A549 treated with Mapracorat at 1 μM for 4 hours (cell line): ENCODE results near the gene SLC25A29. TPM values are rescaled to one million over a fixed set of nuclear protein-coding genes. Genes with fewer than 3 reads are reported as not detected.

Source experiments
- total RNA-seq: library from RNA; stranded (reverse); fragments of 200-300 nt; extraction: Qiagen RNA extraction; gene quantifications from 5 replicates; pipeline ENCODE4 v1.2.3, GENCODE V29; 2022

SLC25A29 gene, protein sequence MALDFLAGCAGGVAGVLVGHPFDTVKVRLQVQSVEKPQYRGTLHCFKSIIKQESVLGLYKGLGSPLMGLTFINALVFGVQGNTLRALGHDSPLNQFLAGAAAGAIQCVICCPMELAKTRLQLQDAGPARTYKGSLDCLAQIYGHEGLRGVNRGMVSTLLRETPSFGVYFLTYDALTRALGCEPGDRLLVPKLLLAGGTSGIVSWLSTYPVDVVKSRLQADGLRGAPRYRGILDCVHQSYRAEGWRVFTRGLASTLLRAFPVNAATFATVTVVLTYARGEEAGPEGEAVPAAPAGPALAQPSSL
- total RNA-seq = 7.0 to 11.9 TPM (median 10.5 TPM) in 5 replicates

DNA sequence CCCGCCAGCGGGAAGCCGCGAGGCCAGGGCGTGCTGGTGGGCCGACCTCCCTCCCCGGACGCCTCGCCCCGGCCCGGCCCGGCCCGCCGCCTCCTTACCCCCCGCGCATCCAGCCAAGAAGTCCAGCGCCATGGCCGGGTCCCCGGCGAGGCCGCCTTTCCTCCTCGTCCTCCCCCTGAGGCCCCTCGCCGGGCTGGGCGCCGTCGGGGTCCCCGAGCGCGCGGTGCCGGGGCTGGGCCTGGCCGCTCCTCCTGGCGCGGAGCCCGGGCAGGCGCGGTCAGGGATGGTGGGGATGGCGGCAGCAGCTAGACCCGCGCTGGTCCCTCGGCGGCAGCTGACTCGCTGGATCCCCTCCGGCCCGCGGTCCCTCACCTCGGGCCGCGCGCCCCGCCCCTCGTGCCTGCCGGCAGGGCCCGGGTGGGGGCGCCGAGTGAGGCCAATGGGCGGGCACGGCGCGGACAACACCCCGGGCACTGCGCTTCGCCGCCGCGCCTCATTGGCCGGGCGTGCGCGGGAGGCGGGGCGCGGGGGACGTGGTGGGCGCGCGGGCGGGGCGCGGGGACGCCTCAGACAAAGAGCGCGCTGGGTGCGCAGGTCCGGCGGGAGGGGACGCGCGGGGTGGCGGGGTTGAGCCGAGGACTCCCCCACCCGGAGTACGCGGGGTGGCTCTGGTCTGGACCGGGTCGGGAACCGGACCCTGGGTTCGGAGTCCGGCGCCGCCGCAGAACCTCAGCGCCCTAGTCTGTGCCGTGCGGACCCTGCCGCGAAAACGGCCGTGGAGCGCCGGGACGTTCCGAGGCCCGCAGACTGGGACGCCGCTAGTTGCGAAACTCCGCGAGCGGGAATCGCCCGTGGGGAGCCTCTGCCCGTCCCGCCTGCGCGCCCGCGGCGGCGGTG lies at the start of gene SLC25A29:
SLC25A29 (minus strand) TSS at position 344 of the 897 bp plus-strand sequence; CDS start at position 132, 212 bp downstream.

DNA sequence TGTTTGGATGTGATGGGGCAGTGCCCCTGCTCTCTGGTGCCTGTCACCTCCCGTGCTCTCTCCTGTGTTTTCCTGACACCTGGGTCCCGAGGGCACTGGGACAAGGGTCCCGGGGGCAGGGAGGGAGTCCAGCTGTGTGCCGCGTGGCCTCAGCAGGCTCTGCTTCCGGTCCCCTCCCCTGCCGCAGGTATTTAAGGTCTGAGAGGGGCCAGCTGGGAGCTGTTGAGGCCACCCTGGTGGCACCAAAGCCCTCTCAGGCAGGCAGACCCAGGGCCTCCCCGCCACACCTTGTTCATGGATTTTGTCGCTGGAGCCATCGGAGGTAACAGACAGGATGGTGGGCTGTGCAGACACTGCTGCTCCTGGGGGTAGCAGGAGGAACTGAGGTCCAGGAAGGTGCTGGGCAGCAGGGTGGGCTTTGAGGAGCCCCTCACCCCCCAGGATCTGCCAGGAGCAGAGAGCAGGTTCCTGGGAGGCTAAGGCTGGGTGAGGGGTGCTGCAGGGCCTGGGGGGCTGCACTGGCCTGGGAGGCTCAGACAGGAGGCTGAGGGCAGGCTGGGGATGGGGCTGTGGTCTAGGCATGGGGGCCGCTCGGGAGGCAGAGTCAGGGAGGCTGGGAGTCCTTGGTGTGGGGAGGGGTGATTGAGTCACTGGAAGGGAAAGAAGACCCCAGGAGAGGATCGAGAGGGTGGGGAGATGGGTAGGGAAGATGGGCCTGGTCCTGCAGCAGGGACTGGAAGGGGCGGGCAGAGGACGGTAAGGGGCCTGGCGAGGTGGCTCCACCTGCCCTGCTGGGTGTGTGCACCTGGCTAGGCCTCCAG lies 17.1 kb upstream of the SLC25A29 start, which contains the start of gene SLC25A47:
SLC25A47 (plus strand) TSS at position 219 of the 821 bp plus-strand sequence; CDS start at position 295, 76 bp downstream.

Other genes starting within 250 kb of the SLC25A29 start
- gene EVL, start 241.0 kb downstream of the SLC25A29 start, total RNA-seq = 24.2 to 31.9 TPM (median 27.3 TPM) in 5 replicates
- gene DEGS2, start 146.8 kb downstream of the SLC25A29 start, total RNA-seq = 1.3 to 3.3 TPM (median 1.8 TPM) in 5 replicates
- gene YY1, start 67.3 kb downstream of the SLC25A29 start, total RNA-seq = 60.2 to 70.9 TPM (median 63.8 TPM) in 5 replicates
- not detected in 5 replicates for gene SLC25A47, start 16.9 kb upstream of the SLC25A29 start, total RNA-seq
- 8.6 to 11.8 TPM (median 9.7 TPM) in 5 replicates for gene WDR25, start 70.0 kb upstream of the SLC25A29 start, total RNA-seq